SKM-1 (cell line): Measurements from ENCODE around the gene GARIN3.
"Not testable (repeated sequence)": the region's sequence is repeated elsewhere in the genome, so short reads cannot be mapped to it uniquely, and the experiment has no call there.

Experiments
- DNase-seq: peaks from one replicate; lab custom pipeline; 2025; ENCODE audit not compliant: unreplicated experiment; lab: John Stamatoyannopoulos, UW

GARIN3 gene

GRCh38 chr5:157186309-157187045 is 20.4 kb upstream of the GARIN3 start:
- no peak for DNase-seq

GRCh38 chr5:157185122-157185521 is 19.1 kb upstream of the GARIN3 start:
- DNase-seq = not testable (repeated sequence)

- no peak for DNase-seq
Measured at GRCh38 chr5:157184117-157184670, 18.1 kb upstream of the GARIN3 start.

- no peak for DNase-seq
Measured at GRCh38 chr5:157182143-157182757, 16.2 kb upstream of the GARIN3 start.

DNA sequence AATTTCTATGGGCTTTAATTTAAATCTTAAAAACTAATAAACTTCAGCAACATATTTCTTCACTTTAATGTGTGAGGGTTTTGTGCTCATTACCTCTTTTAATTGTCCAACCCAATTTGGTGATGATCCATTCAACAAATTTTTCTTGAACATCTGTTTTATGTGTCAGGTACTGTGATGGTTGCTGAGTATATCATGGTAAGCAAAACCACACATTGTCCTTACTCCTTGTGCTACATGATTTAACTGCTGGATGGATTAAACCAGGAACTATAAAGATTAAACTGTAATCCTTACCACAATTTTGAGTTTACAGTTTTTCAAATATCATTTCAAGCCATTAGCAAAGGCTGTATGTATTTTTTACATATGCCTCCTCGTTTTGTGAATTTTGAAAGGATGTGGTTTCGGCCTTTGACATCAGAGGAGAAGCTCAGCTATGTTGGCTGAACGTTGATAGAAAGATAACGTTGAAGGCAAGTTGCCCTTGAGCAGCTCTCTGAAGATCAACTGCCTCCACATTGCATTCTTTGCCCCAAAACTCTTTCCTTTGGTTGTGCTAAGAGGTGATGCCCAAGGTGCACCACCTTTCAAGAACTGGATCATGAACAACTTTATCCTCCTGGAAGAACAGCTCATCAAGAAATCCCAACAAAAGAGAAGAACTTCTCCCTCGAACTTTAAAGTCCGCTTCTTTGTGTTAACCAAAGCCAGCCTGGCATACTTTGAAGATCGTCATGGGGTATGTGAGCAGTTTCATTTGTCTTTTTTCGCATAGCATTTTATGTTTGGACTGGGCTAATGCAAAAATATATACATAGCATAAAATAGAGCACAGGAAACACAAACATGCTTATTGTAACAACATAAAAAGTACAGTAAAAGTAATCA is 14.6 kb upstream of the GARIN3 start, which contains the start of gene ITK:
Gene ITK, plus strand, starts transcription at position 467 of the 891 bp plus-strand sequence. Its CDS starts 138 bp downstream, at position 605.
- no peak for DNase-seq

DNA sequence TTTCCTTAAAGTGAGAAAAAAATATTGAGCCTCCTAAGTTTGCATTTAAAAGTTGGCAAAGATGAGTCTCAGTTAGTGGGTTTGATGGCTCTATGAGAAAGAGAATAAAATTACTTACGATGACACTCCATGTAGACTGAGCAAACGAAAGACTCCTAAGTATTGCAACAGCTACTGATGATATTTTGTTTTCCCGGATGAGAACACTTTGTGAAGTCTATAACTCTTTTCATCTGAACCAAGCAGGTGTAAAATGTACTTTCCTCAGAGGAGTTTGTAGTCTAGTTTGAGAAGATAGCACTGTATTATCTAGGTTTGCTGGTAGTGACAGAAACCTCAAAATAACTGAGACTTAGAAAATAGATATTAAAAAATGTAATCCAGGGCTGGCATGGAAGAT is 12.9 kb upstream of the GARIN3 start:
- DNase-seq = no peak

GRCh38 chr5:157177953-157178352 is 11.9 kb upstream of the GARIN3 start:
- no peak for DNase-seq

DNA sequence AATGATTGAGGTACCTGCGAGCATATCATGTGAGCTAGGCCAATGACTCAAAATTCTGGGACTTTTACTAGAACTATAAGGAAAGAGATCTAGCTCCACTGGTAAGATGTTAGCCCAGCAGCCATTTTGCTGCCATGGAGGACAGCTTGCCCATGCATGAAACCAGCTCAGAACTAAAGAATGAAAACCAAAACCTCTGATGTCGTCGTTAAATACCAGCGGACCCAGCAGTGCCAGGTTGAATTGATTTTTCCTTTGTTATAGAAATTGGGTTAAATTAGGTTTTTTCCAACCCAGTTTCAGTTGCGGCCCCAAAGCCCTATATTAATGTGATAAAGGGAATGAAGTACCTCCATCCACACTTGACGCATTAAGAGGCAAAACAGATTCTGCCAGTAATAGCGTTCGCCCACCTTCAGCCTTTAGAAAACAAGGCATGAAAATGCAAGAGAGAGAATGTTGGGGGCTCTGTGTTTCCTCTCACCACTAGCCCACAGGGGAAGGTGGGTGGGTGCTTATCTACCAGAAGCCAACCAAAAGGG is 9.1 kb upstream of the GARIN3 start:
- DNase-seq = no peak

DNA sequence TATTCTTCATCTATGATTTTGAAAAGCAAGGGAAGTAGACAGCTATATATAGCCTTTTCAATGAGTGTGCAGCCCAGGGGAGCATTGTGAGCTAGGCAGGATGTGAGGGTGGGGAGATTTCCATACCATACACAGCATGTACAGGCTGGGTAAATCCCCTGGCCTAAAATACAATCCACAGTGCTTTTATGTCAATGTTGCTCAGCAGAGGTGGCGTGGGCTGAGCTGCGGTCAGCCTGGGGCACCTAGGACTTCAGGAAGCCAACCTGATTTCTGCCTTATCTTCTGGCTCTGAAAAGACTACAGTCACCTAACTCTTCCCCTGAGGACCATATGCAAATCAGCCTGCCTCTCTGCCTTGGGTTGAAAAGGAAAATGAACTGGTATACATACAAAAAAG is 6.3 kb upstream of the GARIN3 start:
- no peak for DNase-seq

- no peak for DNase-seq
Measured at GRCh38 chr5:157168286-157168685, 2.2 kb upstream of the GARIN3 start.

- no peak for DNase-seq
Measured at GRCh38 chr5:157167214-157167621, 1.2 kb upstream of the GARIN3 start.

GRCh38 chr5:157165668-157166067 is 396 bp downstream of the GARIN3 start:
- DNase-seq = no peak

GRCh38 chr5:157165261-157165660 is 803 bp downstream of the GARIN3 start:
- DNase-seq = no peak

- no peak for DNase-seq
Measured at GRCh38 chr5:157164521-157164920, 1.5 kb downstream of the GARIN3 start.

DNA sequence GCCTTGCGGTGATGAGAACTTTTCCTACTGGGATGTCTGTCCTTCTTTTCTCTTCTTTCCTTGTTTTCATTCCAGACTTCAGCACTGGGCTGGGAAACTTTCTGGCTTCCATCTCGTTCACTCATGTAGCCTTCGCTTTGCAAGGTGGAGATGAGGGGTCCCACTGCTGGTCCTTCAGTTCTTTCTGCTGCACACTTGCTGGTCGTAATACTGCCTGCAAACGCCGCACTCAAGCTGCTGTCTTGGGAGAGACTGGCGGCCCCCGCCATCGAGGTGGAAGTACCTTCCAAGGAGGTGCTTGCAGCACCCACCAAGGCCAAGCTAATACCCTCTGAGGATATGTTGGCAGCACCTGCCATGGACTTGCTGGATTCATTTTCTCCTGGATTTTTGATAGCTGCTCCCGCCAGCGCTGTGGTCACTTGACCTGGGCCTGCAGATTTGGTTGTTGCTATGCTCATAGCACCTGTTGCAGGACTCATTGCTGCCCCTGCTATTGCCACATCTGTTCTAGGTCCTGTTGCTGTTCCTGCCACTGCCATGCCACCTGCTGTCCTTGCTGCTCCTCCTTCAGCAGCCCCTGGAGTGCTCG is 3.0 kb downstream of the GARIN3 start:
- DNase-seq = no peak

DNA sequence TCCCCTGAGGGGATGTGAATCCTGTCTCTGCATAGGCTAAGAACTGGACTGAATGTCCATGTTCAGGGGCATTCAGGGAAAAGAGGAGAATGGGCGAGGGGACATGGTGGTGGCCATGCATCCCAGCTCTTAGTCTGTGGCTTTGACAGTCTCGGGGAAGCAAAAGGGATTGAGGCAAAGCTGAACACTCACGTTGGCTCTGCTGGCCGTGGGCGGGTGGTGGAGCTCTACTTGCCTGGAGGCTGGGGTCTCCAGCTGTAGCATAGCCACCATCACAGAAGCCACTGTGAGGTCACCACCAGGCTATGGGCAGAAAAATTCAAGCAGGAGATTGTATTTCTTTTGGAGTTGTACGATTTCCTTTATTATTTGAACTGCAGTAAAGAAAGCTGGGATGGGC is 4.1 kb downstream of the GARIN3 start:
- DNase-seq = no peak

GRCh38 chr5:157160001-157160400 is 6.1 kb downstream of the GARIN3 start:
- no peak for DNase-seq

DNA sequence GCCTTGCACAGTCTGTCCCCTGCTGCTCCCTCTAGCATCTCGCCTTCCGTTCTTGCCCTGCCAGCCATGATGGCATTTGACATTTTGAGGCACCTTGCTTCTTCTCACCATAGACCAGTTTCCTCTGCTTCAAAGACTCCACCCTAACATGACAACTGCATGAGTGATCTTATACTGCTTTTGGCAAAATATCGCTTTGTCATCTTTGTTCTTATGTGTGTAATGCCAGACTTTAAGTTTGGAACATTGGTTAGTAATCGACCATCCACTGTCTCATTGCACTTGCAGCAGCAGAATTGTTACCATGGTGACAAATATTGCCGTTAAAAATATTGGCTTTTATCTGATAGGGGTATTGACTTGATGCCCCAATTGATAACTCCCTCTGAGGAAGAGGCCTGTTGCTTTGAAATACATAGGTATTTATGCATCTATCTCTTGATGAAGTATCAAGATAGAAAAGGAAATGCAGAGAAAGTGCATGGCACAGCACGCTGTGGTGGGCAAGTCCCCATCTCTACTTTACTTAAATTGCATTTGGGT is 6.8 kb downstream of the GARIN3 start:
- no peak for DNase-seq

DNA sequence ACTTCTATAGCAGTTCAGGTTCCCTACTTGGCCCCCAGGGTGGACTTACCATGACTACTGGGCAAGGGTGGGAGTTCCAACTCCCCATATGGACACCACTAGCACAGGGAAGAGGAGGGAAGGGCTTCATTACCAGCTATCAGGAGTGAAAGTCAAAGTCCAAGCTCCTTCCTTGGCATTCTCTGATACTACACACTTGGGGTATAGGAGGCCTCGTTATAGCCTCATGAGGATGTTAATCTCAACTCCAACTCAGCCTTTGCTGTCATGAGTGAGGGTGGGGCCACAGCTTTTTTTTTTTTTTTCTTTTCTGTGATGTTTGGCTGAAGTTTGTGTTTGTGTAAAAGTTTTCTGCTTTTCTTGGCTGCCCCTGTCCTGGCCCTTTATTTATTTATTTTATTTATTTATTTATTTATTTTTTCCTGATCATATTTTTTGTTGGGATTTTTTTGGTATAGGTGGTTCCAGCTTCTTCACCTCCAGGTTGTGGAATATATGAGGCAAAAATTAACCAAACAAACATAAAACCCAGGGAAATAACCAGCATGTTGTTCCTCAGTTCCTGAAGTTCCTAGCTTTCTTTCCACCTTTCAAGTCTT is 8.7 kb downstream of the GARIN3 start:
- DNase-seq = no peak

- DNase-seq = no peak
Measured at GRCh38 chr5:157155297-157155696, 10.8 kb downstream of the GARIN3 start.
